Esophagus muscularis mucosa (tissue), 3 donors: ENCODE measurements around the gene PCDHGA1.
"Not testable (repeated sequence)": the region's sequence is repeated elsewhere in the genome, so short reads cannot be mapped to it uniquely, and the experiment has no call there.

Experiments
- CTCF ChIP-seq, 3 experiments: fragments of 200-600 bp in 2 of 3; fragments of 450-650 bp in 1 of 3; sonication (generic) in 2 of 3; IDR thresholded peaks; one replicate each; pipeline ENCODE4 v1.5.1; 2017 to 2019; ENCODE audit warnings: antibody characterized with exemption in 3 of 3, mild to moderate bottlenecking in 2 of 3, moderate library complexity in 1 of 3
- POLR2A ChIP-seq: fragments of 450-650 bp; IDR thresholded peaks from one replicate; pipeline ENCODE4 v1.6.1; 2017; ENCODE audit warnings: antibody characterized with exemption, moderate library complexity, mild to moderate bottlenecking, low read depth
- POLR2AphosphoS5 ChIP-seq, 2 donors: sonication (generic); formaldehyde crosslinking; IDR thresholded peaks; one replicate each; pipeline ENCODE4 v1.6.1; 2017; ENCODE audit warnings: antibody characterized with exemption in 2 of 2

- not testable (repeated sequence) for TF ChIP-seq POLR2A
- TF ChIP-seq CTCF (IDR thresholded peaks at IDR 0.05), result peak; percentile 56 to 69 (median 64)
- peak in 1 of 2 donors; percentile 13 for TF ChIP-seq POLR2AphosphoS5 (IDR thresholded peaks at IDR 0.05)
Observed at GRCh38 chr5:141417494-141418172, 87.3 kb downstream of the PCDHGA1 start, which contains the start of gene PCDHGB7.
